SU-DHL-6 (cell line): ENCODE results near the gene RGL1.

Experiments
- EZH2phosphoT487 ChIP-seq: fragments of 200-600 bp; sonication (generic), shearing (Covaris generic); conservative IDR thresholded peaks from 2 replicates; pipeline ENCODE4 v1.6.1; 2018; ENCODE audit warnings: mild to moderate bottlenecking, antibody characterized with exemption, low read length, moderate library complexity, mixed read lengths
- TF ChIP-seq, protein P1 (sequence below): fragments of 200-600 bp; sonication (generic); IDR thresholded peaks from one replicate; pipeline ENCODE4 v1.5.1; 2017; ENCODE audit warnings: antibody characterized with exemption, mild to moderate bottlenecking, low read length, moderate library complexity; ENCODE audit not compliant: insufficient read depth, poor library complexity, severe bottlenecking

DNA sequence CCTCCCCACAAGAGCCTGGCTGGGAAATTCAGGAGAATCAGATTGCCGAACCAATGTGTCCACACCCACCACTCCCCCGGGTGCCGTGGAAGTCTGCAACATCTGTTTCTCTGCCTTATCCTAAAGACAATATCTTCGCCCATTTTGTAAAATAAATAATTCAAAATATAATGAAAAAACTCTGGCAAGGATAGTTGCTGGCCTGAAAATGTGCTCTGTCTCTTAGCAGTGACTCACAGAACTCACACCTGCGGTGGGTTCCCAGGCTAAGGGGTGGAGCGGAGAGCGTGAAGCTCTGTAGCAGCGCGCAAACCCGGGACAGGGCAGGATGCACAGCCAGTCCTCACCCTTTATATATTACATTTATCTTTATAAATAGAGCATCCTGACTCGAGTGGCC lies 132.7 kb downstream of the RGL1 start:
- TF ChIP-seq, protein P1, sequence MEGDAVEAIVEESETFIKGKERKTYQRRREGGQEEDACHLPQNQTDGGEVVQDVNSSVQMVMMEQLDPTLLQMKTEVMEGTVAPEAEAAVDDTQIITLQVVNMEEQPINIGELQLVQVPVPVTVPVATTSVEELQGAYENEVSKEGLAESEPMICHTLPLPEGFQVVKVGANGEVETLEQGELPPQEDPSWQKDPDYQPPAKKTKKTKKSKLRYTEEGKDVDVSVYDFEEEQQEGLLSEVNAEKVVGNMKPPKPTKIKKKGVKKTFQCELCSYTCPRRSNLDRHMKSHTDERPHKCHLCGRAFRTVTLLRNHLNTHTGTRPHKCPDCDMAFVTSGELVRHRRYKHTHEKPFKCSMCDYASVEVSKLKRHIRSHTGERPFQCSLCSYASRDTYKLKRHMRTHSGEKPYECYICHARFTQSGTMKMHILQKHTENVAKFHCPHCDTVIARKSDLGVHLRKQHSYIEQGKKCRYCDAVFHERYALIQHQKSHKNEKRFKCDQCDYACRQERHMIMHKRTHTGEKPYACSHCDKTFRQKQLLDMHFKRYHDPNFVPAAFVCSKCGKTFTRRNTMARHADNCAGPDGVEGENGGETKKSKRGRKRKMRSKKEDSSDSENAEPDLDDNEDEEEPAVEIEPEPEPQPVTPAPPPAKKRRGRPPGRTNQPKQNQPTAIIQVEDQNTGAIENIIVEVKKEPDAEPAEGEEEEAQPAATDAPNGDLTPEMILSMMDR: no peak
- TF ChIP-seq EZH2phosphoT487: no peak
